Vagina (tissue), 2 donors: ENCODE data around the gene PTPRB.

ENCODE experiments used
- POLR2A ChIP-seq, 2 donors: fragments of 450-650 bp; IDR thresholded peaks; one replicate each; pipeline ENCODE4 v1.6.1; 2017; ENCODE audit warnings: antibody characterized with exemption in 2 of 2, mild to moderate bottlenecking in 2 of 2, moderate library complexity in 2 of 2
- POLR2AphosphoS5 ChIP-seq, 2 donors: sonication (generic); formaldehyde crosslinking; IDR thresholded peaks; one replicate each; pipeline ENCODE4 v1.9.0; 2017; ENCODE audit warnings: antibody characterized with exemption in 2 of 2, mild to moderate bottlenecking in 2 of 2, low read depth in 1 of 2; ENCODE audit not compliant: insufficient read depth in 1 of 2
- TF ChIP-seq, protein P1 (sequence below), 3 experiments: fragments of 450-650 bp in 2 of 3; fragments of 200-600 bp in 1 of 3; sonication (generic) in 1 of 3; IDR thresholded peaks; one replicate each; pipeline ENCODE4 v1.5.1; 2017 to 2019; ENCODE audit warnings: antibody characterized with exemption in 3 of 3, mild to moderate bottlenecking in 2 of 3, moderate library complexity in 2 of 3

DNA sequence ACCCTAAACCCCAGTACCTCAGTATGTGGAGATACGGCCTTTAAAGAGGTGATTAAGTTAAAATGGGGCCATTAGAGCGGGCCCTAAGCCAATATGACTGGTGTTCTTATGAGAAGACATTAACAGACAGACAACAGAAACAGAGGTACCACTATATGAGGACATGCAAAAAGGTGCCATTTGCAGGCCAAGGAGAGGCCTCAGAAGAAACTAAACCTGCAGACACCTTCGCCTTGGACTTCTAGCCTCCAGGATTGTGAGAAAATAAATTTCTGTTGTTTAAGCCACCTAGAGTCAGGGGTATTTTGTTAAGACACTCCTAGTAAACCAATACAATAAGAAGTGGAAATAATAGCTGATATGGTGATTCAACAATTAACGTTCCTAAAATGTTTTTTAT, 32.6 kb downstream of the PTPRB start:
- TF ChIP-seq POLR2AphosphoS5 (IDR thresholded peaks at IDR 0.05; ENCODE audit: insufficient read depth in 1 of 2, low read depth in 1 of 2) (no peak), POLR2A (IDR thresholded peaks at IDR 0.05) (no peak)
- TF ChIP-seq, protein P1, sequence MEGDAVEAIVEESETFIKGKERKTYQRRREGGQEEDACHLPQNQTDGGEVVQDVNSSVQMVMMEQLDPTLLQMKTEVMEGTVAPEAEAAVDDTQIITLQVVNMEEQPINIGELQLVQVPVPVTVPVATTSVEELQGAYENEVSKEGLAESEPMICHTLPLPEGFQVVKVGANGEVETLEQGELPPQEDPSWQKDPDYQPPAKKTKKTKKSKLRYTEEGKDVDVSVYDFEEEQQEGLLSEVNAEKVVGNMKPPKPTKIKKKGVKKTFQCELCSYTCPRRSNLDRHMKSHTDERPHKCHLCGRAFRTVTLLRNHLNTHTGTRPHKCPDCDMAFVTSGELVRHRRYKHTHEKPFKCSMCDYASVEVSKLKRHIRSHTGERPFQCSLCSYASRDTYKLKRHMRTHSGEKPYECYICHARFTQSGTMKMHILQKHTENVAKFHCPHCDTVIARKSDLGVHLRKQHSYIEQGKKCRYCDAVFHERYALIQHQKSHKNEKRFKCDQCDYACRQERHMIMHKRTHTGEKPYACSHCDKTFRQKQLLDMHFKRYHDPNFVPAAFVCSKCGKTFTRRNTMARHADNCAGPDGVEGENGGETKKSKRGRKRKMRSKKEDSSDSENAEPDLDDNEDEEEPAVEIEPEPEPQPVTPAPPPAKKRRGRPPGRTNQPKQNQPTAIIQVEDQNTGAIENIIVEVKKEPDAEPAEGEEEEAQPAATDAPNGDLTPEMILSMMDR (IDR thresholded peaks at IDR 0.05) = no peak
